GM18502 (cell line): ENCODE data around the gene OXSM.

Experiments
- ATAC-seq: cut with Tn5 transposase; IDR thresholded peaks from one replicate; pipeline ENCODE4 v1.9.1; 2021; ENCODE audit warnings: mild to moderate bottlenecking; ENCODE audit not compliant: unreplicated experiment, poor library complexity

OXSM gene

DNA sequence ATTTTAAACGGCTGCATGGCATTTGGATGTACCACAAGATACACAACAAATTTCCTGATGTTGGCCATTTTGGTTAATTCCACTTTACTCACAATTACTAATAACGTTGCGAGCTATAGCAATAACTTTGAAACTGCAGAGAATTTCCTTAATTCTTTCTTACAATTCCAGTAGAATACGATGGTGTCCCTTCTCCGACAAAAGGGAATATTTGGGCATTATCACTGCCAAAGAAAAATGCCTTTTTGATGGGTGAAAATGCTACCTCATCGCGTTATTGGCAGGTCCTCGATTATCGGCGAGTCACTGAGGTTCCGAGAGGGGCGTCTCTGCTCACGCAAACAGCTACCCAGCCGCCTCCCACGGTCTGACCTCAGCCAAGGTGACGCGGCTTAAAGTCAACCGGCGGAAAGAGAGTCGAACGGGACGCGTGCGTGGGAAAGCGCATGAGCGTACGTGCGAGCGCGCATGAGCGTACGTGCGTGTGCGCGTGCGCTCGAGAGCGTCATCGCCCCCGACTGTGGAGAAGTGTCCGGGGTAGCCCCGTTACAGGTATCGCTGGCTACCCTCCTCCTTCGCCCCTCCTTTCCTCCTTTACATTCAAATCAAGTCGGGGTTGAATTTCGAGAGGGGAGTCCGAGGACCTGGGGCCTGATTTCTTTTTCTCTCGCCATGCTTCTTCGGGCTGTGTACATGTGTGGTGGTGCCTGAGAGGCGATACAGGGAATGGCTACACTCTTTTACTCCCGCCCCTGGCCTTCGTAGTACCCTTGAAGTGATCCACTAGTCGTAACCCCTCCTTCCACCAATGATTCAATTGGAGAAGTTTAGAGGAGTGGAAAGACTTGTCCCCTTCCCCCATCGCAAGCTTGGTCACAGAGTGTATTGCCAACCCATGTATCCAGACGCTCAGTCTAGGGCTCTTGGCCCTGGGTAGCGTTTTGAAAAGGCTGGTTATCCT lies at the start of gene OXSM:
Gene OXSM (plus strand): TSS at position 495 of the 961 bp plus-strand sequence. CDS start 931 bp downstream, outside the sequence.
- ATAC-seq: peak; percentile 95

DNA sequence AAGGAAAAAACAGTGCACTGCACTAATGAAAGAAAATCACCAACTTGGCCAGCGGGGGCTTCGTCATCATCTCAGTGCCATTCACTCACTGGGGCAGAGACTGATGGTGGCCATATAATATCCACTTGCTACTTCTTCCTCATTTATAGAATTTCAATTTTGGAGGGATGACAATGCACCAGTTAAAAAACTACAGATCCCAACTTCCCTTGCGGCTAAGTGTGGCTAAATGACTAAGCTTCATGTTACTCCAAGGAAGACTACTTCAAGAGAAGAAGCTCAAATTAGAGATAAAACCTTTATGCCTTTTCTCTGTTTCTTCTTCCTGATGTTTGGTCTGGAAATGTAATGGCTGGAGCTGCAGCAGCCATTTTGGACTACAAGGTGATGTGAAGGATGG lies 45.4 kb upstream of the OXSM start:
- no peak for ATAC-seq

DNA sequence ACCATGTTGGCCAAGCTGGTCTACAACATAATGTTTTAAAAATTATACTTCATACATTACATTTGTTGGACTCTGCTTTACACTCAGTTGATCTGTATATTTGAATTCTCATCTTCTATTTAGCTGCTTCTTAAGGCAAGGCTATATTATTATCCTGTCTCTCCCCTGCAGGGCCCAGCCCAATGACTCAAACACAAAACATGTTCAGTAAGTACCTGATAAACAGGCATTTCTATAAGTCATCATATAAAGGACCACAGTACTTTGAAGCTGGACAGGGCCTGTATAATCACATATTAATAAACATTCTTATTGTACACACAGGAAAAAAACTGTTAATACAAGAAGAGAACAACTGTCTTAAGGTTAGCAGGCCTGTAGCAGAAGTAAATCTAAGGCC lies 42.9 kb upstream of the OXSM start:
- no peak for ATAC-seq

DNA sequence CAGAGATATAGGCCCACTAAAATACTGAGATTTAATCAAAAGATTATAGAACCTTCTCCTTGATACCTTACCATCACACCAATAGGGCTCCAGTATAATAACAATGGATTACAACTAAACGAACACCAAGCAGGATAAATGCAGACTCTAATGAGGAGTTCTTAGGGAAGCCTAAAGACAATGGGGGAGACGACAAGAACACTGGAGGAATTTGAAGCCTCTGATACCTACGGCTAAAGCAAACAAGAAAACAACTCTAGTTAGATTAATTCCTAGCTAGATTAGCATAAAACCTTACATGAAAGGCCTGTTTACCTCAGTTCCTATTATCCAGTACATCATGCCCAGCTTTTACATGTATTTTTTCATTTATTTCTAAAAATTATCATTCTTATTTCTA lies 41.7 kb upstream of the OXSM start:
- no peak for ATAC-seq

DNA sequence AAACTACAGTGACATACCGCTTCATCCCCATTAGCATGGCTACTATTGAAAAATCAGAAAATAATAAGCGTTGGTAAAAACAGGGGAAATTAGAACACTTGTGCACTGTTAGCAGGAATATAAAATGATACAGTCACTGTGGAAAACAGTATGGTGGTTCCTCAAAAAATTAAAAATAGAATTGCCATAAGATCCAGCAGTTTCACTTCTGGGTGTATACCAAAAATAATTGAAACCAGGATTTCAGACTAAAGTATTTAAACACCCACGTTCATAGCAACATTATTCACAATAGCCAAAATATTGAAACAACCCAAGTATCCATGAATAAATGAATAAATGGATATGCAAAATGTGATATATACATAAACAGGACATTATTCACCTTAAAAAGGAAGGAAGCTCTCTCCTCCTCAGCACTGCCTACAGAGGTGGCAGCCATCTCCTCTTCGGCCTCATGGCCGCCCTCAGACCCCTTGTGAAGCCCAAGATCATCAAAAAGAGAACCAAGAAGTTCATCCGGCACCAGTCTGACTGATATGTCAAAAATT lies 40.8 kb upstream of the OXSM start:
- ATAC-seq: no peak

DNA sequence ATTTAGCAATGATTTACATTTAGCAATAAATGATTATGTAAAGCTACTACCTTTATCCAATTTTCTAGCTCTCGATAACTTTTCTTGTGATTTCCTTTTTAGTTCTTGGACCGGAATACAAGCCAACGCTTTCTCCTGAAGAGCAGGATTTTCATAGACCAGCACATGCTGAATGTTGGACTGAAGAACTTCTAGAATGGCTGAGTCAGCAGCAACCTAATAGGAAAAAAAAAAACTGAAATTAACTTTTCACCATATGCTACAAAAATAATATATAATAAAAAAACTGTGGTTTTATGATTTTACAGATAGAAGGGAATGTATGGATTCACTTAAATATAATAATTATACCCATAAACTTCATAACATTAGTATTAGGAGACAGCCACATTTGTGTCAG lies 38.8 kb upstream of the OXSM start:
- no peak for ATAC-seq

DNA sequence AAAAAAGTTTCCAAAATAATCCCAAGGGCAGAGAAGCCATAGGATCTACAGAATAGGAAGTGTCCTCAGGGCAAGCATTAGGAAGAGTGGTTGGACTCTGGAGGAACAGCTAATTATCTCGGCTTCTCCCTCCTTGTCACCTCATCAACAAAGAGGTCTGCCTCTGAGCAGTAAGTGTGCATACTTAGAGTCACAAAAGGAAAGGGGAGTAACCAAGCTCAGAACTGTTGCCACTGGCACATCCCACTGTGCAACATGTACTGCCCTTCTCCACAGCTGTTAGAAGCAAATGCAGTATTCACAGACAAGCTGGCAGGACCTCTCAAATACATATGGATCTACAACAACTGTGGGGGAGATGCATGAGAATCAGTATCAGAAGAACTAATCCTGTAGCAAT lies 38.2 kb upstream of the OXSM start:
- ATAC-seq: no peak

DNA sequence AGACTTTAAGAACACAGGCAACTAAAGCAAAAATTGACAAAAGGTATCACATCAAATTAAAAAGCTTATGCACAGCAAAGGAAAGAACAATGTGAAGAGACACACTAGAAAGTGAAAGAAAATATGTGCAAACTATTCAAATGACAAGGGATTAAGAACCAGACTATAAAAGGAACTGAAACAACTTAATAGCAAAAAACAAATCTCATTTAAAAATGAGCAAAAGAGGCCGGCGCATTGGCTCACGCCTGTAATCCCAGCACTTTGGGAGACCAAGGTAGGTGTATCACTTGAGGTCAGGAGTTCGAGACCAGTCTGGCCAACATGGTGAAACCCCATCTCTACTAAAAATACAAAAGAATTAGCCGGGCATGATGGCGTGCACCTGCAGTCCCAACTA lies 21.0 kb upstream of the OXSM start:
- ATAC-seq: peak; percentile 93

DNA sequence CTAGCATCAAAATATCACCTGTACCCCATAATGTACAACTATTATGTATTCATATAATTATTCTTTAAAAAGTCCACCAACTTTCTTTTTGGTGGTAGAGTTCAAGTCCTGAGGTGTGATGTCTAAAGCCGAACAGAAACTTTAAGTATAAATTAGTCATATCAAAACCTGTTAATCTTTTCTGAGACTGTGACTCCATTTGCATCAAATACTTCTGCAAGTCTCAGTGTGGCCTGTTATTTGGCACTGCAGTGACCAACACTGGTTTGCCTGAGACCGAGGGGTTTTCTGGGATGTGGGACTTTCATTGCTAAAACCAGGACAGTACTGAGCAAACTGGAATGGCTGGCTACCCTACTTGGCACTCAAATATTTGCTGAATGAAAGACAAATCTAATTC lies 14.0 kb upstream of the OXSM start:
- ATAC-seq: peak; percentile 83

DNA sequence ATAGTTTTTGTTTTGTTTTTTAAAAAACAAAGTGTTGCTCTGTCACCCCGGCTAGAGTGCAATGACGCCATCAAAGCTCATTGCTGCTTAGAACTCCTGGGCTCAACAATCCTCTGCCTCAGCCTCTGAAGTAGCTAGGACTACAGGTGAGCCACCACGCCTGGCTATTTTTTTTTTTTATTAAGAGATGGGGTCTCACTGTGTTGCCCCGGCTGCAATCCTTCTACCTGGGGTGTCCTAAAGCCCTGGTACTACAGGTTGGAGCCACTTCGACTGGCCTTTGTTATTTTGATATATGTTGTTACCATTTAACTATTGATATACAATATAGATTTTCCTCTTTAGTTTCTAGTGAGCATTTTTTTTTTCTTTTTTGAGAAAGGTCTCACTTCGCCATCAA lies 9.3 kb upstream of the OXSM start:
- no peak for ATAC-seq

DNA sequence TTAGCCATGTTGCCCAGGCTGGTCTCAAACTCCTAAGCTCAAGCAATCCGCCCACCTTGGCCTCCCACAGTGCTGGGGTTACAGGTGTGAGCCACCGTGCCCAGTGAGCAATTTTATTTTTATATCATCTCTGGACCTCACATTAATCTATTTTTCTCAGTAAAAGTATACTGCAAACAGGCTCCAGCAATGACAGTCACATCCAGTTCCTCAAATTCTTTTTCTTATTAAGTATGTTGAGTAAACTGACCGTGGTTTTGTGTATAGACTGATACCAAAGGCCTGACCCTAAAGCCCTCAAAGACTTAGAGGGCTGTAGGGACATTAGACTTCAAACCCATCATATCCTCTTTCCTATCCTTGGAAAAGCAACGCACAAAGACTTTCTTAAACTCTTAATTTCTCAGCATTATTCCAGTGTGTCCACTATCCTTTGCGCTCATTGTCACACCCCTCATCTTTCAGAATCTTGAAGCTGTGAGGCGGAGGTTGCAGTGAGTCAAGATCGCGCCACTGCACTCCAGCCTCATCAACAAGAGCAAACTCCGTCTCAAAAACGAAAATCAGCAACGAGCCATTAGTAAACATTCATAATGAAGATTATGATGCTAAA lies 8.6 kb upstream of the OXSM start:
- no peak for ATAC-seq

DNA sequence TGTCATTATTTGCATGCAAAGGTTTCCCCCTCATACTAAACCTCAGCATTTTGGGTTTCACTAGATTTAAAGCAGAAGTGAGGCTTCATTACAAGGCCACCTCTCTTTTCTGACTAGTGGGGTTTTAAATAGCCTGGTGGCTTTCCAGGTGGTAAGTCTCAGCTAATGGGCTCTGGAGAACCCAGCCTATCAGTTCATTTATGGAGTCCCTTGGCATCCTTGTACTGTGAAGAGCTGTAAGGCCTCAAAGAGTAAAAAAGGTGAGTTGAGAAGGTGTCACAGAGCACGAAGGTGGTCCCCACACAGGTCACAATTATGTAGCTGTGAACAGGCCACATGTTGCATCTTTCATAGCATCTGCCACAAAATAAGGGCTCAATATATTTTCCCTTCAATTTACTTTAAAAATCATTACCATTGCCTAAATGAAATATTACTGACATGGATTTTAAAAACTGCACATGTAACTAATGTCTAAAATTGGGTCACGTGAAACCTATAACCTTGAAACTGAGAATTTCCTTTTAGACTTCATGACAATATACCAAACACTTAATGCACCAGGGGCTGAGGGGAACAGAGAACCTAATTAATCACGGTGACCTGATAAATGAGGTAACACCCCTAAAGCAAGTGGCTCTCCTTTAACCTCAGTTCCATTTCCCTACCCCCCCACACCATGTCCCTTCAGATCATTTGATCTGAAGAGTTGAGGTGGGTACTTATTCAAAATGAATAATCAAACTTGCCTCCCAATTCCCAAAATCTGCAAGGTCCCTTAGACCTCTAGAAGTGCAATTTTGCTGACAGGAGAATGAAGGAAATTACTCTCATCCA lies 7.9 kb upstream of the OXSM start:
- ATAC-seq: peak; percentile 60

DNA sequence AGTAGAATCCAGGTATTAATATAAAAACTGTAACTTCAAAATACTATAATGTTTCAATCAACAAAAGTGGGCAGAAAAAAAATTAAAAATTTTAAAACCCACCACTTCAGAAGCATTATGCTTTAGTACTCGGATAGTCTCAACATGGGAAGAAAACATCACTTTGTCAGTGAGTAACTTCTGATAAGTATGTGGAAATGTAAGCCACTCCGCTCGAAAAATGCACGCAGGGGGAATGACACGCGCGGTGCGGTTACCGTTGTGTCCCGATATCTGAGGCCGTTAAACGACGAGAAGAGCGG lies 7.3 kb upstream of the OXSM start:
- no peak for ATAC-seq

DNA sequence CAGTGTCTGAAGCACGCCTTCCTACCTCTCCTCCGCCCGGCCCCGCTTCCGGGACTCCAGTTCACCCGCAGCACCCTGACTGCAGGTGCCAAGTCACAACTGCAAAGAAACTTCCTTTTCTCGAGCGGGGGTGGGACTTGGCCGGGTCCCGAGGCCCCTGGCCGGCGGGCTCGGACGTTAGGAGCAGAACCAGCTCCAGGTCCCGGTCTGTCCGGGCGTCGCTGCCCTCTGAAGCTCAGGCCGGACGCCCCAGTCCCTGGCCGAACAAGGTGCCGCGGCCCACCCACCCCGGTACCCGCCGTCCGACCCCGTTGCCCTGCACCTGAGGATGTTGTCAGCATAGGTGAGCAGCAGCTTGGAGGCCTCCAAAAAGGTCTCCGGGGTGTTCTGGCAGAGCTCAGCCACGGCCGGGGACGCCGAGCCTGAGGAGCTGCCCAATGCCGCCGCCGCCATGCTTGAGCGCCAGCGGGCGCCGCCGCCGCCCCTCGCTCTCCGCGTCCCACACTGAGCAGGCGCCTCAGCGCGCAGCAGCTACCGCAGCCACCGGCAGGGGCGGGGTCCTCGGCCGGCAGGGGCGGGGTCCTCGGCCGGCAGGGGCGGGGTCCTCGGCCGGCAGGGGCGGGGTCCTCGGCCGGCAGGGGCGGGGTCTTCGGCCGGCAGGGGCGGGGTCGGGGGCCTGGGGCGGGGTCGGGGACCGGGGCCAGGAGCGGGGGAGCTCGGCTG lies 6.8 kb upstream of the OXSM start, which contains the start of gene NGLY1:
Gene NGLY1 (minus strand): TSS at position 506 of the 723 bp plus-strand sequence. CDS start 53 bp downstream, at position 453.
- ATAC-seq: peak; percentile 73

DNA sequence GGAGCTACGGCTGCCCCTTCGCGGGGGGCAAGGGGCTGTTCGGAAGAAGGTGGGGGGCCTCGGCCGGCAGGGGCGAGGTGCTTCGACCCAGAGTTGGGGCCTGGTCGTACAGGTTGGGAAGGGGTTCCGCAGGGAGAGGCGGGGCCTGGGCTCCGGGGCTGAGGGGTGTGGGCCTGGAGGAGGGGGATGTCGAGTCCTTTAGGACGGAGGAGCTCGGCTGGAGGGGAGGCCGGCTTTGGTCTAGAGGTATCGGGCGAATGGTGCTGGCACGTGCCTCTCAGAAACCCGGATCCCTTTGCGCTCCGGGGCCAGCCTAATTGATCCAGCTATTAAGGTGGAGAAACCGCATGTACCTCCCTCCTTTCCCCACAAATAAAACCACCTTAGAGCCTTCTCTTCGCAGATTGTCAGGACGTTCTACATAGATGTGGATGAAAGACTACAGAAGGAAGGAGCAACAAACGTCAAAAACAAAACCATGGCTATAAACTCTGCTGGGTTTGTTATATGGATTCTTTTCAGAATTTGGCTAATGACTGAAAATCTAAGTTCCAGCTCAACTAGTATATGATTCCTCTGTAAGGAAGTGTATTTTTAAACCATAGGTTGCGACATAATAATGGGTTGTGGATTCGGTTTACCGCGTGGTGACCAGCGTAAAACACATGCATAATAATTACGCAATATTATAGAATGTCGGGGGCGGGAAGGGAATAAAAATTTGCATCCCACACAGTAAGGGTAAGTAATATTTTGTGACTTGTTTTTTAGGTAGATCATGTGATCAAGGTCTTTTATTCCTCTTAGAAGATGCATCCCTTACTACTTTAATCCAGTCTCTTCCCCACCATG lies 6.0 kb upstream of the OXSM start:
- ATAC-seq: peak; percentile 38

DNA sequence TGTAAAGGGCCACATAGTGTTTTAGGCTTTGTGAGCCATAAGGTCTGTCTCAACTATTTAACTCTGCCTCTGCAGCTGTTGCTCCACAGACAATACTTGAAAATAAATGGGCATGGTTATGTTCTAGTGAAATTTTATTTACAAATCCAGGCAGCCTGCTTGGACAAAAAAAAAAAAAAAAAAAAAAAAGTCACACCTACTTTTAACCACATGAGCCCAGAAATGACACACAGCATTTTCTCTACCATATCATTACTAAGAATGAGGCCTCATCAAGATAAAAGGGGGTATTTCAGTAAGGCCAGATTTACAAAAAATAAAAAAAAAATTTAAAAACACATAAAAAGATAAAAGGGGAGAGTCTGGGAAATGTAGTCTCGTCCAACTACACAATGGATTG lies 4.9 kb upstream of the OXSM start:
- no peak for ATAC-seq

DNA sequence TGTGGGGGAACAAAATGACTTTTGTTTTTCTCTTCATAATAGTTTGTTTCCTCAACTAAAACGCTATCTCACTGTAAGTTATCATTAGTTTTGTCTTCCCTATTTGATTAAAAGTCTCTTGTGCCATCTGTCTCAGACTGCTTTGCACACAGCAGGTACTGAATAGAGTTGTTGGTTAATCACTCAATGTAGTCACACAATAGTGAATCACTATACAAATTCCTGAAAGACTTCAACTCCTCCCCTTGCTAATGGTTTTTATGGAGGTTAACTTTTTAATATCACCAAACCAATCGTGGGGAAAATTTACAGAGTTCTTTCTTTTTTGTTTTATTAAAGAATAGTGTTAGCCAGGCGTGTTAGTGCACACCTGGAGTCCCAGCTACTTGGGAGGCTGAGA lies 4.1 kb upstream of the OXSM start:
- no peak for ATAC-seq

DNA sequence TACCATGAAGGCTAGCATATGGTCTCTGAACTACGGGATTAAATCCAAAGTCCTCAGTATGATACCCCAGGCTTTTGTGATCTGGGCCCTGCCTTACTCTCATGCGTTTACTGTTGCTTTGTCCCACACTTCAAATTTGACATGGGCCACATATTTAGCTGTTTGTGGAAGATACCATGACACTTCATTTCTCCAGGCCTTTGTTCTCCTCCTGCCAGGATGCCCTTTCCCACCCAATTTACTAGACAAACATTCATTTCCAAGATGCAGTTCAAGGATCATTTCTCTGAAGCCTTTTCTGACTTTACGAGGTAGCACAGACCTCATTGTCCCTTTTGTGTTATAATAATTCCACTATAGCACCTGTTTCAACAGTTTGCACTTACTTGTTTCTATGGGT lies 2.2 kb upstream of the OXSM start:
- no peak for ATAC-seq

DNA sequence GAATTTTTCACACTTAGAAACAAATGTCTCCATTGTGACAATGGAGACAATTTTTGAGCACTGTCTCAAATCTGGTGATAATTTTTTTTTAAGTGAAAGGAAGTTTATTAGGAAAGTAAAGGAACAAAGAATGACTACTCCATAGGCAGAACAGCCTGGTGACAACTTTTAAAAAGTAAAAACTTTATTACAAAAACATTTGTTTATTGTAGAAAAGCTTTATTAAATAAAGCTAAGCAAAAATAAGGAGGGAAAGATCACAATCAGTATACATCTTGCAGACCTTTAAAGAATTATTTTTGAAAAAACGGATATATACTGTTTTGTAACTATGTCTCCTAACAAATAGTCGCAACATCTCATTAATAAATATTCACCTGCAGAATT lies 688 bp upstream of the OXSM start:
- ATAC-seq: no peak
